GM10266 (cell line): Measurements from ENCODE around the gene STRN4.
"Not testable (repeated sequence)": the region's sequence is repeated elsewhere in the genome, so short reads cannot be mapped to it uniquely, and the experiment has no call there.

Experiments
- DNase-seq: peaks from one replicate; pipeline ENCODE4 v3.0.0; 2012; ENCODE audit errors: extremely low spot score
- TF ChIP-seq, protein P1 (sequence below): IDR thresholded peaks from 2 replicates; pipeline ENCODE4 v1.5.1; 2012; ENCODE audit warnings: mild to moderate bottlenecking, low read depth; ENCODE audit not compliant: control insufficient read depth, insufficient read depth; ENCODE audit errors: missing control alignments

Gene STRN4

GRCh38 chr19:46766569-46767317, 20.5 kb upstream of the STRN4 start:
- DNase-seq: peak; percentile 54

GRCh38 chr19:46764817-46765291, 18.6 kb upstream of the STRN4 start:
- TF ChIP-seq, protein P1, sequence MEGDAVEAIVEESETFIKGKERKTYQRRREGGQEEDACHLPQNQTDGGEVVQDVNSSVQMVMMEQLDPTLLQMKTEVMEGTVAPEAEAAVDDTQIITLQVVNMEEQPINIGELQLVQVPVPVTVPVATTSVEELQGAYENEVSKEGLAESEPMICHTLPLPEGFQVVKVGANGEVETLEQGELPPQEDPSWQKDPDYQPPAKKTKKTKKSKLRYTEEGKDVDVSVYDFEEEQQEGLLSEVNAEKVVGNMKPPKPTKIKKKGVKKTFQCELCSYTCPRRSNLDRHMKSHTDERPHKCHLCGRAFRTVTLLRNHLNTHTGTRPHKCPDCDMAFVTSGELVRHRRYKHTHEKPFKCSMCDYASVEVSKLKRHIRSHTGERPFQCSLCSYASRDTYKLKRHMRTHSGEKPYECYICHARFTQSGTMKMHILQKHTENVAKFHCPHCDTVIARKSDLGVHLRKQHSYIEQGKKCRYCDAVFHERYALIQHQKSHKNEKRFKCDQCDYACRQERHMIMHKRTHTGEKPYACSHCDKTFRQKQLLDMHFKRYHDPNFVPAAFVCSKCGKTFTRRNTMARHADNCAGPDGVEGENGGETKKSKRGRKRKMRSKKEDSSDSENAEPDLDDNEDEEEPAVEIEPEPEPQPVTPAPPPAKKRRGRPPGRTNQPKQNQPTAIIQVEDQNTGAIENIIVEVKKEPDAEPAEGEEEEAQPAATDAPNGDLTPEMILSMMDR: no peak
- no peak for DNase-seq

More at GRCh38 chr19:46766569-46767317, 20.5 kb upstream of the STRN4 start:
- TF ChIP-seq, protein P1: peak; percentile 71

GRCh38 chr19:46762245-46762890, 16.1 kb upstream of the STRN4 start:
- TF ChIP-seq, protein P1: no peak
- no peak for DNase-seq

- no peak for DNase-seq
- TF ChIP-seq, protein P1: no peak
Observed at GRCh38 chr19:46761418-46761831, 15.2 kb upstream of the STRN4 start.

DNA sequence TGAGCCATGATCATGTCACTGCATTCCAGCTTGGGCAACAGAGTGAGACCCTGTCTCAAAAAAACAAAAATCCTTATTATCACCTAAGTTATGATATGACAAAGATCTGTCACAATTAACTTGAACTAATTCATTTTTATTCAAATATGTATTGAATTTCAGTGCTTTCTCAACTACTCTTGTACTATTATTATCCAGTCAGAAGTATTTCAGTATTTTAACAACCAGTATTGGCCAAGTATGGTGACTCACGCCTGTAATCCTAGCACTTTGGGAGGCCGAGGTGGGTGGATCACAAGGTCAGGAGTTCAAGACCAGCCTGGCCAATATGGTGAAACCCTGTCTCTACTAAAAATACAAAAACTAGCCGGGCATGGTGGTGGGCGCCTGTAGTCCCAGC, 14.6 kb upstream of the STRN4 start:
- DNase-seq: not testable (repeated sequence)

DNA sequence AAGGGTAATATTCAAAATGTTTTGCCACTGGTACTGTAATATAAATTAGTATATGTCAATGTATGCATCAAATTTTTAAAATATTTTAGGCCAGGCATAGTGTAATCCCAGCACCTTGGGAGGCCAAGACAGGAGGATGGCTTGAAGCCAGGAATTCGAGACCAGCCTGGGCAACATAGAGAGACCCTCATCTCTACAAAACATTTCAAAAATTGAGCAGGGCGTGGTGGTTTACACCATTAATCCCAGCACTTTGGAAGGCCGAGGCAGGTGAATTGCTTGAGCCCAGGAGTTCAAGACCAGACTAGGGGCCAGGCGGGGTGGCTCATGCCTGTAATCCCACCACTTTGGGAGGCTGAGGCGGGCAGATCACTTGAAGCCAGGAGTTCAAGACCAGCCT, 14.1 kb upstream of the STRN4 start:
- DNase-seq: no peak
- TF ChIP-seq, protein P1: no peak

DNA sequence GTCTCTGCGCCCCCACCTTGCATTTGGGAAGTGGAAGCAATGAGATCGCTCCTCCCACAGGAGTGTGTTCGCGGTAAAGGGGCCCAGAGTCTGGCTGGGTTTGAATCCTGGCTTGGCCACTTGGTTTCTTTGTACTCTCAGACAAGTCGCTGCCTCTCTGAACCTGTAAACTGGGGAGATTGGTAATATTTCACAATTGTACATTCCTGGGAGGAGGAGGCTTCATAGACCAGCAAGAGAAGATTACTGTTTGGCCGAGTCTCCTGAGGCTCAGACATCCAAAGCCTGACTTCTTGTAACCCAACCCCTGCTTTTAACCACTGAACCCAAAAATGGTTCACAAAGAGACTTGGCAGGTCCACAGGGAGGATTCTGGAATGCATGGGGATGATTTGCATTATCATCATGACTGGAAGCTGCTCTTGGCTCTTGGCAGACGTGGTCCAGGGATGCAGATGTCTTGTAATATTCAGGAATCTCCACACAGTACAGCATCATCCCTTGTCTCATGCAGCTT, 13.6 kb upstream of the STRN4 start:
- TF ChIP-seq, protein P1: no peak
- DNase-seq: no peak
